A673 (cell line): ENCODE data around the gene SHANK3. TPM values are rescaled to one million over a fixed set of nuclear protein-coding genes. Genes with fewer than 3 reads are reported as not detected.

Source experiments
- BruUV-seq: library from RNA; stranded (reverse); fragments of 400-500 nt; replicated peaks from 2 replicates; lab custom pipeline; 2021; lab: Mats Ljungman, UMichigan
- CTCF ChIA-PET: fragments of 300-600 bp; sonication (Branson Sonifier 250); formaldehyde crosslinking; loops from one replicate; lab custom pipeline; 2022; ENCODE audit warnings: antibody characterized with exemption; lab: Charles Lee
- POLR2A ChIA-PET: fragments of 300-600 bp; sonication (Branson Sonifier 250); formaldehyde crosslinking; loops from one replicate; lab custom pipeline; 2022; ENCODE audit warnings: antibody characterized with exemption; ENCODE audit not compliant: low non-redundant PET; lab: Charles Lee
- DNase-seq: peaks from one replicate; pipeline ENCODE4 v3.0.0-alpha.2; 2015; ENCODE audit warnings: low spot score
- H3K27ac ChIP-seq: fragments of 200-600 bp; sonication (generic); 2 replicates; pipeline ENCODE4 v1.5.1; 2016; ENCODE audit warnings: mixed run types, low read depth, mild to moderate bottlenecking, mixed read lengths, antibody characterized with exemption, low read length; ENCODE audit not compliant: poor library complexity, severe bottlenecking
- H3K27me3 ChIP-seq: fragments of 200-600 bp; sonication (generic); replicated peaks from 2 replicates; pipeline ENCODE4 v1.6.1; 2017; ENCODE audit warnings: mixed run types, low read depth, mild to moderate bottlenecking, mixed read lengths, antibody characterized with exemption, low read length; ENCODE audit not compliant: insufficient read depth, poor library complexity
- H3K36me3 ChIP-seq: fragments of 200-600 bp; sonication (generic); 2 replicates; pipeline ENCODE4 v1.6.1; 2016; ENCODE audit warnings: mixed run types, mild to moderate bottlenecking, mixed read lengths, antibody characterized with exemption, low read length; ENCODE audit not compliant: insufficient read depth, poor library complexity, severe bottlenecking
- H3K4me1 ChIP-seq: fragments of 200-600 bp; sonication (generic); 2 replicates; pipeline ENCODE4 v1.6.1; 2017; ENCODE audit warnings: mixed run types, mild to moderate bottlenecking, mixed read lengths, antibody characterized with exemption, low read length; ENCODE audit not compliant: insufficient read depth, poor library complexity, severe bottlenecking
- H3K4me3 ChIP-seq: fragments of 200-600 bp; sonication (generic); 2 replicates; pipeline ENCODE4 v1.5.1; 2016; ENCODE audit warnings: low read depth, mixed run types, mild to moderate bottlenecking, mixed read lengths, low read length; ENCODE audit not compliant: poor library complexity, severe bottlenecking
- H3K9me3 ChIP-seq: fragments of 200-600 bp; sonication (generic); 2 replicates; pipeline ENCODE4 v1.6.1; 2016; ENCODE audit warnings: mixed run types, low read depth, mild to moderate bottlenecking, mixed read lengths, antibody characterized with exemption, low read length; ENCODE audit not compliant: poor library complexity, severe bottlenecking
- EZH2 ChIP-seq: fragments of 200-600 bp; sonication (generic); IDR thresholded peaks from 2 replicates; pipeline ENCODE4 v1.6.1; 2017; ENCODE audit warnings: borderline replicate concordance, low read depth, mild to moderate bottlenecking, mixed read lengths, antibody characterized with exemption, low read length; ENCODE audit not compliant: poor library complexity, severe bottlenecking
- intact Hi-C: fragments of 100-400 bp; cut with micrococcal nuclease; formaldehyde crosslinking; loops from one replicate; pipeline ENCODE4 v1.10.0; 2022; ENCODE audit not compliant: unreplicated experiment
- total RNA-seq: library from RNA; stranded (reverse); gene quantifications from 2 replicates; pipeline ENCODE4 v1.2.3, GENCODE V29; 2021
- TF ChIP-seq, protein P1 (sequence below): fragments of 300-800, 200-600 bp; sonication (generic); conservative IDR thresholded peaks from 2 replicates; pipeline ENCODE4 v1.5.1; 2017; ENCODE audit warnings: low read depth, mild to moderate bottlenecking, antibody characterized with exemption, low read length, moderate library complexity, mixed read lengths

The SHANK3 gene
- total RNA-seq, 1 experiment from 2014 or later, result 4.4 TPM

GRCh38 chr22:50703726-50704509 lies 31.3 kb downstream of the SHANK3 start:
- no peaks in the 10 kb centered on the region for H3K27me3 ChIP-seq
- H3K9me3 ChIP-seq, result no peaks in the 10 kb centered on the region
- ChIA-PET CTCF (no interaction called here), POLR2A (no interaction called here)
- intact Hi-C loops, result no loop called here
- no peaks in the 10 kb centered on the region for H3K36me3 ChIP-seq
- H3K27ac ChIP-seq, result no peak overlapping the region
- H3K4me1 ChIP-seq, result peaks cover 4% of the 10 kb centered on the region
- TF ChIP-seq EZH2, result no peak
- TF ChIP-seq, protein P1, sequence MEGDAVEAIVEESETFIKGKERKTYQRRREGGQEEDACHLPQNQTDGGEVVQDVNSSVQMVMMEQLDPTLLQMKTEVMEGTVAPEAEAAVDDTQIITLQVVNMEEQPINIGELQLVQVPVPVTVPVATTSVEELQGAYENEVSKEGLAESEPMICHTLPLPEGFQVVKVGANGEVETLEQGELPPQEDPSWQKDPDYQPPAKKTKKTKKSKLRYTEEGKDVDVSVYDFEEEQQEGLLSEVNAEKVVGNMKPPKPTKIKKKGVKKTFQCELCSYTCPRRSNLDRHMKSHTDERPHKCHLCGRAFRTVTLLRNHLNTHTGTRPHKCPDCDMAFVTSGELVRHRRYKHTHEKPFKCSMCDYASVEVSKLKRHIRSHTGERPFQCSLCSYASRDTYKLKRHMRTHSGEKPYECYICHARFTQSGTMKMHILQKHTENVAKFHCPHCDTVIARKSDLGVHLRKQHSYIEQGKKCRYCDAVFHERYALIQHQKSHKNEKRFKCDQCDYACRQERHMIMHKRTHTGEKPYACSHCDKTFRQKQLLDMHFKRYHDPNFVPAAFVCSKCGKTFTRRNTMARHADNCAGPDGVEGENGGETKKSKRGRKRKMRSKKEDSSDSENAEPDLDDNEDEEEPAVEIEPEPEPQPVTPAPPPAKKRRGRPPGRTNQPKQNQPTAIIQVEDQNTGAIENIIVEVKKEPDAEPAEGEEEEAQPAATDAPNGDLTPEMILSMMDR, result no peak
- no peak overlapping the region for H3K4me3 ChIP-seq
- DNase-seq, result no peak
- no TSS peak for BruUV-seq

GRCh38 chr22:50704510-50705218 lies 32.0 kb downstream of the SHANK3 start:
- TF ChIP-seq, protein P1, result no peak
- no peak for TF ChIP-seq EZH2
- ChIA-PET CTCF (interaction anchor here (0.6 kb wide), 1 partner anchor 247 kb away, joined by 5 read pairs; no protein-coding TSS in a partner anchor), POLR2A (no interaction called here)
- intact Hi-C loops, result no loop called here
- no peak for DNase-seq
- no peaks in the 10 kb centered on the region for H3K36me3 ChIP-seq
- BruUV-seq, result no TSS peak
- H3K4me3 ChIP-seq, result no peak overlapping the region
- H3K9me3 ChIP-seq, result no peaks in the 10 kb centered on the region
- peaks cover 4% of the 10 kb centered on the region for H3K4me1 ChIP-seq
- no peaks in the 10 kb centered on the region for H3K27me3 ChIP-seq
- H3K27ac ChIP-seq, result no peak overlapping the region

DNA sequence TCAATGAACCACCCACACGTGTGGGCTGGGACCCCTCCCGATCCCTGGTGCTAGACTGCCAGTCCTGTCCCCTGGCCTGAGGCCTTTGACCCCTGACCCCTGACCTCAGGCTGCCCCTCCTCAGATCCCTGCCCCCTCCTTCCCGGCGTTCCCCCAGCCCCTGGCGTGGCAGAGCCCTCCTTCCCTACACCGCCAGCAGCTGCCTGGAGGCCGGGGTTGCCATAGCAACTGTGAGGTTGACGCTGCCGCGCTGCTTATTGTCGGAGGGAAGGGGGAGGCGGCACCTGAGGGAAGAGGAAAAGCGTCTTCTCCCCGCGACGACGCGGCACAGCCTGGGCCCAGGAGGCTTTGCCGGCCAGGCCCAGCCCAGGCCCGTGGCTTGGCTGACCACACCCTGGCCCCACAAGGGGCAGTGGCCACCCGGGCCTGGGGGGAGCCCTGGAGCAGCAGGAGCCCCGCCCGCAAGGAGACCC lies 32.6 kb downstream of the SHANK3 start:
- ChIA-PET POLR2A (no interaction called here), CTCF (interaction anchor here (0.6 kb wide), 1 partner anchor 247 kb away, joined by 5 read pairs; no protein-coding TSS in a partner anchor)
- peak overlapping the region; percentile 31 for H3K4me3 ChIP-seq
- H3K36me3 ChIP-seq, result no peaks in the 10 kb centered on the region
- H3K27me3 ChIP-seq, result no peaks in the 10 kb centered on the region
- H3K4me1 ChIP-seq, result peaks cover 4% of the 10 kb centered on the region
- no peak for TF ChIP-seq EZH2
- TF ChIP-seq, protein P1, result no peak
- H3K9me3 ChIP-seq, result no peaks in the 10 kb centered on the region
- no peak overlapping the region for H3K27ac ChIP-seq
- BruUV-seq, result no TSS peak
- intact Hi-C loops, result no loop called here
- peak; percentile 89 for DNase-seq
